Spleen (tissue), 7 donors: Measurements from ENCODE around the gene TMEM208.

Source experiments
- CTCF ChIP-seq, 11 experiments: fragments of 200-600 bp in 7 of 11; fragments of 450-650 bp in 4 of 11; sonication (generic) in 4 of 11; IDR thresholded peaks in 8 of 11; conservative IDR thresholded peaks in 3 of 11; 1 replicate in 7 of 11; 2 replicates in 4 of 11; pipeline versions ENCODE4 v1.4.0 to v1.8.0; 2016 to 2021; ENCODE audit warnings: antibody characterized with exemption in 11 of 11, inconsistent platforms in 4 of 11, mild to moderate bottlenecking in 1 of 11
- POLR2A ChIP-seq, 3 donors: fragments of 450-650 bp; IDR thresholded peaks; one replicate each; pipeline ENCODE4 v1.5.1; 2017; ENCODE audit warnings: antibody characterized with exemption in 3 of 3, mild to moderate bottlenecking in 1 of 3
- donor health status: DM: no; HTN: no; CAD: no; lungs with moderate emphysema.
- donor health status: DM: no; HTN: no; CAD: no.
- donor health status: DM: no; HTN: no; CAD: no.

GRCh38 chr16:67213197-67214019 is 13.5 kb upstream of the TMEM208 start:
- TF ChIP-seq CTCF (IDR thresholded peaks at IDR 0.05 in 8 of 11, conservative IDR thresholded peaks at IDR 0.05 in 3 of 11) (no peak), POLR2A (IDR thresholded peaks at IDR 0.05) (no peak)
